Erythroblast (primary cell): ENCODE data around the gene CCDC12.

Source experiments
- GATA1 ChIP-seq: IDR thresholded peaks from 2 replicates; pipeline ENCODE4 v1.6.1; 2011; ENCODE audit warnings: low read depth, mild to moderate bottlenecking, control low read depth, low read length, moderate library complexity
- POLR2A ChIP-seq: IDR thresholded peaks from 2 replicates; pipeline ENCODE4 v1.6.1; 2011; ENCODE audit warnings: mild to moderate bottlenecking, low read length

GRCh38 chr3:46955801-46956259 is 20.7 kb downstream of the CCDC12 start:
- no peak for TF ChIP-seq POLR2A
- no peak for TF ChIP-seq GATA1
